Measurements from ENCODE around the gene C1orf116. TPM values are rescaled to one million over a fixed set of nuclear protein-coding genes. Genes with fewer than 3 reads are reported as not detected.

The C1orf116 gene
- polyA plus RNA-seq, 1 of the 3 experiments (the other 2 are of a cell fraction) = 0.02 TPM

DNA sequence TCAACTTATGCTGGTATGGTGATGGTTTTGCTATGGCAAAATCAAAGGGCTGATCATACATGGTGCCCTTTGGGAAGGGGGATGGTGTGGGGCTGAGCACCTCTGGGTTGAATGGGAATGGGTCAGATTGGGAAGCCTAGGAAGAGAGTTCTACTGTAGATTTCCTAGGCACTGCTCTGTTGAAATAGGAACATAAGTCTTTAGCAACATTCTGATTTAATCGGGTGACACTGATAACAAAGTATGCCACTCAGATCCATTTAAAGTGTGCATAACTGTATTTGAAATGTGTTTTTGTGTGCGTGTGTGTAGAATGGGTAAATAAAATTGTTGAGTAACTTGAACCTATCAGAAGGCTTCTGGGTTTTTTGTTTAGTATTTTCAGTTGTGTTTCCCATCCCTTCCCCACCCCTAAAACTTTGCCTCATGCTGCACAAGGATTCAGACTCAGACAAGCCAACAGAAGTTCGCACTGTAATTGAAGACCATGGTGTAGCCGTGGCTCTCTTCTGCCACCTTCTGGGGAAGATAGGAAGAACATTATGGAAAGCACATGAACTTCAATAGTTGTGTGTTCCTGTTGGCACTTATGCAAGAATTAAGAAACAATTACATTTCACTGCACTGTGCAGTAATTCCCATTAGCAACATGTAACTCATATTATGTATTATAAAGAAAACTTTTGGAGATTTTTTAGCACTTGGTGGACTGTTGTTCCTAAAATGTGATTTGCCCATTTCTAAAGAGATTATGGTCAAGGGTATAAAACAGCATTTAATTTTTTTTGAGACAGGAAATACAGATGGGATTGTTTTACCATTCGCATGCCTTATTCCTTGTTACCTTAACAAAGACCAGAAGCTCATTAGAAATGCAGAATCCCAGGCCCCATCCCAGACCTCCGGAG, 45.2 kb upstream of the C1orf116 start:
- H3K27me3 ChIP-seq (ENCODE audit: insufficient read depth) = no peaks in the 10 kb centered on the region; the same call in 1 of the 2 replicates
- H3K27ac ChIP-seq (ENCODE audit: low read depth in 2 of 2, low read length in 1 of 2) = no peak overlapping the region
- no peak overlapping the region for H2AFZ ChIP-seq (ENCODE audit: low read depth)
- H3F3A ChIP-seq (replicated peaks; ENCODE audit: insufficient read depth) = peaks cover 3% of the 10 kb centered on the region
- no peaks in the 10 kb centered on the region for H3K79me2 ChIP-seq (ENCODE audit: insufficient read depth)
- H3K9me2 ChIP-seq = no peaks in the 10 kb centered on the region
- peak; percentile 59 for DNase-seq
- H3K4me3 ChIP-seq (ENCODE audit: low read depth in 2 of 2, low read length in 1 of 2) = no peak overlapping the region
- no peaks in the 10 kb centered on the region; a peak in 1 of 4 replicates for H3K4me1 ChIP-seq (ENCODE audit: control insufficient read depth in 1 of 2, insufficient read depth in 2 of 2, low read depth in 1 of 2, low read length in 1 of 2)
- ChIA-PET CTCF (interaction anchor here (0.6 to 3.4 kb wide), 12 partner anchors 25 to 422 kb away, joined by 3 to 30 read pairs (median 4); partner anchors contain the start of genes PFKFB2 and YOD1), POLR2A (no interaction called here)
- H3K4me2 ChIP-seq = no peak overlapping the region
- 36% methylated on average over 6 of the region's 6 CpGs for WGBS (ENCODE audit: low lambda C conversion rate)
- no peaks in the 10 kb centered on the region for H4K20me1 ChIP-seq (ENCODE audit: insufficient read depth)
- no peaks in the 10 kb centered on the region for H3K36me3 ChIP-seq (replicated peaks in 1 of 2; ENCODE audit: control insufficient read depth in 1 of 2, insufficient read depth in 2 of 2, low read length in 1 of 2)
- no peak overlapping the region for H3K9ac ChIP-seq
- no peaks in the 10 kb centered on the region for H3K9me3 ChIP-seq
- TF ChIP-seq CHD2 (IDR thresholded peaks at IDR 0.05; ENCODE audit: low read length, partially characterized antibody) (peak; percentile 65), CTCF (IDR thresholded peaks at IDR 0.05) (peak; percentile 92), FOSL2 (IDR thresholded peaks at IDR 0.05; ENCODE audit: borderline replicate concordance, low read depth) (no peak), SMC3 (IDR thresholded peaks at IDR 0.05; ENCODE audit: low read depth, low read length) (peak; percentile 75), RXRA (IDR thresholded peaks at IDR 0.05; ENCODE audit: borderline replicate concordance, low read depth) (no peak), JUND (IDR thresholded peaks at IDR 0.05) (no peak), NFIC (IDR thresholded peaks at IDR 0.05; ENCODE audit: borderline replicate concordance) (no peak), SIN3A (IDR thresholded peaks at IDR 0.05; ENCODE audit: borderline replicate concordance, low read depth, low read length) (0 out of 2 replicates have a peak, but pooled peaks have one; percentile 37), RCOR1 (IDR thresholded peaks at IDR 0.05; ENCODE audit: low read length) (peak; percentile 19; the same call in 1 of the 2 replicates), POLR2AphosphoS5 (IDR thresholded peaks at IDR 0.05; ENCODE audit: low read depth, low read length) (no peak), FOXJ3 (CRISPR knock-in tag; IDR thresholded peaks at IDR 0.05) (no peak), ELF1 (IDR thresholded peaks at IDR 0.05) (no peak), MXI1 (IDR thresholded peaks at IDR 0.05; ENCODE audit: low read depth, low read length) (peak; percentile 27; the same call in 1 of the 2 replicates), GABPA (IDR thresholded peaks at IDR 0.05; ENCODE audit: low read depth) (no peak), TCF12 (IDR thresholded peaks at IDR 0.05) (no peak), GATA2 (CRISPR knock-in tag; IDR thresholded peaks at IDR 0.05) (no peak)
- TF ChIP-seq, protein P1, sequence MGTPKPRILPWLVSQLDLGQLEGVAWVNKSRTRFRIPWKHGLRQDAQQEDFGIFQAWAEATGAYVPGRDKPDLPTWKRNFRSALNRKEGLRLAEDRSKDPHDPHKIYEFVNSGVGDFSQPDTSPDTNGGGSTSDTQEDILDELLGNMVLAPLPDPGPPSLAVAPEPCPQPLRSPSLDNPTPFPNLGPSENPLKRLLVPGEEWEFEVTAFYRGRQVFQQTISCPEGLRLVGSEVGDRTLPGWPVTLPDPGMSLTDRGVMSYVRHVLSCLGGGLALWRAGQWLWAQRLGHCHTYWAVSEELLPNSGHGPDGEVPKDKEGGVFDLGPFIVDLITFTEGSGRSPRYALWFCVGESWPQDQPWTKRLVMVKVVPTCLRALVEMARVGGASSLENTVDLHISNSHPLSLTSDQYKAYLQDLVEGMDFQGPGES (IDR thresholded peaks at IDR 0.05; ENCODE audit: low read depth, low read length) = no peak
- TF ChIP-seq, protein P2, sequence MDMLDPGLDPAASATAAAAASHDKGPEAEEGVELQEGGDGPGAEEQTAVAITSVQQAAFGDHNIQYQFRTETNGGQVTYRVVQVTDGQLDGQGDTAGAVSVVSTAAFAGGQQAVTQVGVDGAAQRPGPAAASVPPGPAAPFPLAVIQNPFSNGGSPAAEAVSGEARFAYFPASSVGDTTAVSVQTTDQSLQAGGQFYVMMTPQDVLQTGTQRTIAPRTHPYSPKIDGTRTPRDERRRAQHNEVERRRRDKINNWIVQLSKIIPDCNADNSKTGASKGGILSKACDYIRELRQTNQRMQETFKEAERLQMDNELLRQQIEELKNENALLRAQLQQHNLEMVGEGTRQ (IDR thresholded peaks at IDR 0.05; ENCODE audit: borderline replicate concordance, low read depth, low read length) = no peak
- TF ChIP-seq, protein P3, sequence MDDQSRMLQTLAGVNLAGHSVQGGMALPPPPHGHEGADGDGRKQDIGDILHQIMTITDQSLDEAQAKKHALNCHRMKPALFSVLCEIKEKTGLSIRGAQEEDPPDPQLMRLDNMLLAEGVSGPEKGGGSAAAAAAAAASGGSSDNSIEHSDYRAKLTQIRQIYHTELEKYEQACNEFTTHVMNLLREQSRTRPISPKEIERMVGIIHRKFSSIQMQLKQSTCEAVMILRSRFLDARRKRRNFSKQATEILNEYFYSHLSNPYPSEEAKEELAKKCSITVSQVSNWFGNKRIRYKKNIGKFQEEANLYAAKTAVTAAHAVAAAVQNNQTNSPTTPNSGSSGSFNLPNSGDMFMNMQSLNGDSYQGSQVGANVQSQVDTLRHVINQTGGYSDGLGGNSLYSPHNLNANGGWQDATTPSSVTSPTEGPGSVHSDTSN (IDR thresholded peaks at IDR 0.05) = no peak
- TF ChIP-seq, protein P4, sequence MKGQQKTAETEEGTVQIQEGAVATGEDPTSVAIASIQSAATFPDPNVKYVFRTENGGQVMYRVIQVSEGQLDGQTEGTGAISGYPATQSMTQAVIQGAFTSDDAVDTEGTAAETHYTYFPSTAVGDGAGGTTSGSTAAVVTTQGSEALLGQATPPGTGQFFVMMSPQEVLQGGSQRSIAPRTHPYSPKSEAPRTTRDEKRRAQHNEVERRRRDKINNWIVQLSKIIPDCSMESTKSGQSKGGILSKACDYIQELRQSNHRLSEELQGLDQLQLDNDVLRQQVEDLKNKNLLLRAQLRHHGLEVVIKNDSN (IDR thresholded peaks at IDR 0.05; ENCODE audit: borderline replicate concordance, low read depth) = no peak
- TF ChIP-seq, protein P5, sequence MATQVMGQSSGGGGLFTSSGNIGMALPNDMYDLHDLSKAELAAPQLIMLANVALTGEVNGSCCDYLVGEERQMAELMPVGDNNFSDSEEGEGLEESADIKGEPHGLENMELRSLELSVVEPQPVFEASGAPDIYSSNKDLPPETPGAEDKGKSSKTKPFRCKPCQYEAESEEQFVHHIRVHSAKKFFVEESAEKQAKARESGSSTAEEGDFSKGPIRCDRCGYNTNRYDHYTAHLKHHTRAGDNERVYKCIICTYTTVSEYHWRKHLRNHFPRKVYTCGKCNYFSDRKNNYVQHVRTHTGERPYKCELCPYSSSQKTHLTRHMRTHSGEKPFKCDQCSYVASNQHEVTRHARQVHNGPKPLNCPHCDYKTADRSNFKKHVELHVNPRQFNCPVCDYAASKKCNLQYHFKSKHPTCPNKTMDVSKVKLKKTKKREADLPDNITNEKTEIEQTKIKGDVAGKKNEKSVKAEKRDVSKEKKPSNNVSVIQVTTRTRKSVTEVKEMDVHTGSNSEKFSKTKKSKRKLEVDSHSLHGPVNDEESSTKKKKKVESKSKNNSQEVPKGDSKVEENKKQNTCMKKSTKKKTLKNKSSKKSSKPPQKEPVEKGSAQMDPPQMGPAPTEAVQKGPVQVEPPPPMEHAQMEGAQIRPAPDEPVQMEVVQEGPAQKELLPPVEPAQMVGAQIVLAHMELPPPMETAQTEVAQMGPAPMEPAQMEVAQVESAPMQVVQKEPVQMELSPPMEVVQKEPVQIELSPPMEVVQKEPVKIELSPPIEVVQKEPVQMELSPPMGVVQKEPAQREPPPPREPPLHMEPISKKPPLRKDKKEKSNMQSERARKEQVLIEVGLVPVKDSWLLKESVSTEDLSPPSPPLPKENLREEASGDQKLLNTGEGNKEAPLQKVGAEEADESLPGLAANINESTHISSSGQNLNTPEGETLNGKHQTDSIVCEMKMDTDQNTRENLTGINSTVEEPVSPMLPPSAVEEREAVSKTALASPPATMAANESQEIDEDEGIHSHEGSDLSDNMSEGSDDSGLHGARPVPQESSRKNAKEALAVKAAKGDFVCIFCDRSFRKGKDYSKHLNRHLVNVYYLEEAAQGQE (IDR thresholded peaks at IDR 0.05; ENCODE audit: low read depth, low read length) = no peak

Data from SK-N-SH (cell line).